Activated naive CD4-positive, alpha-beta T cell treated with anti-CD3 and anti-CD28 coated beads for 36 hours (primary cell): Measurements from ENCODE around the gene BPIFB2. TPM values are rescaled to one million over a fixed set of nuclear protein-coding genes. Genes with fewer than 3 reads are reported as not detected.

Experiments used
- CTCF ChIA-PET: fragments of 350-600 bp; sonication (Branson Sonifier 250); formaldehyde crosslinking; loops from one replicate; lab custom pipeline; 2021; ENCODE audit warnings: antibody characterized with exemption; lab: Charles Lee
- DNase-seq: peaks from one replicate; pipeline ENCODE4 v3.0.0-alpha.2; 2020
- H3K27ac Mint-ChIP-seq: one replicate; pipeline ENCODE4 v1.8.0; 2021; ENCODE audit warnings: mild to moderate bottlenecking, mixed read lengths
- H3K27me3 Mint-ChIP-seq: one replicate; pipeline ENCODE4 v1.8.0; 2021; ENCODE audit warnings: low read depth, mixed read lengths
- H3K36me3 Mint-ChIP-seq: one replicate; pipeline ENCODE4 v1.8.0; 2021; ENCODE audit warnings: low read depth, mixed read lengths
- H3K4me1 Mint-ChIP-seq: one replicate; pipeline ENCODE4 v1.8.0; 2021; ENCODE audit warnings: low read depth, mixed read lengths
- H3K4me3 Mint-ChIP-seq: one replicate; pipeline ENCODE4 v1.8.0; 2021; ENCODE audit warnings: mild to moderate bottlenecking, moderate library complexity, mixed read lengths
- H3K9me3 Mint-ChIP-seq: one replicate; pipeline ENCODE4 v1.8.0; 2021; ENCODE audit warnings: mixed read lengths
- intact Hi-C: fragments of 100-400 bp; cut with micrococcal nuclease; formaldehyde crosslinking; loops from one replicate; pipeline ENCODE4 v1.15.1; 2023
- total RNA-seq, 2 experiments: library from RNA; stranded (reverse); gene quantifications; one replicate each; pipeline ENCODE4 v1.2.3, GENCODE V29; 2021

The BPIFB2 gene
- total RNA-seq, 2 experiments from 2014 or later, result not detected

GRCh38 chr20:33030076-33030475, 22.6 kb downstream of the BPIFB2 start:
- intact Hi-C loops, result no loop called here
- peaks cover 2% of the 10 kb centered on the region for H3K9me3 Mint-ChIP-seq

GRCh38 chr20:33030569-33030968, 23.1 kb downstream of the BPIFB2 start:
- no peak overlapping the region for H3K4me3 Mint-ChIP-seq

More at GRCh38 chr20:33030076-33030475, 22.6 kb downstream of the BPIFB2 start:
- CTCF ChIA-PET, result no interaction called here
- DNase-seq, result no peak
- Mint-ChIP-seq H3K36me3 (no peaks in the 10 kb centered on the region), H3K27ac (no peak overlapping the region), H3K4me3 (no peak overlapping the region), H3K4me1 (no peaks in the 10 kb centered on the region), H3K27me3 (no peaks in the 10 kb centered on the region)

GRCh38 chr20:33031531-33031930, 24.0 kb downstream of the BPIFB2 start, which contains the start of gene BPIFB6:
Gene BPIFB6, plus strand, starts transcription at chr20:33031648. Its CDS starts 0 bp downstream, at chr20:33031648.
- no peak for DNase-seq
- Mint-ChIP-seq H3K4me1 (no peaks in the 10 kb centered on the region), H3K27me3 (no peaks in the 10 kb centered on the region), H3K27ac (no peak within 1 kb of the TSS), H3K4me3 (no peak within 1 kb of the TSS), H3K9me3 (peaks cover 2% of the 10 kb centered on the region), H3K36me3 (no peaks in the 10 kb centered on the region)
- CTCF ChIA-PET, result interaction anchor here (0.8 kb wide), 1 partner anchor 11 kb away, joined by 3 read pairs; no protein-coding TSS in a partner anchor
- intact Hi-C loops, result no loop called here

More at GRCh38 chr20:33030569-33030968, 23.1 kb downstream of the BPIFB2 start:
- no peak for DNase-seq
- no peak overlapping the region for H3K27ac Mint-ChIP-seq
- H3K27me3 Mint-ChIP-seq, result no peaks in the 10 kb centered on the region
- CTCF ChIA-PET, result no interaction called here
- H3K4me1 Mint-ChIP-seq, result no peaks in the 10 kb centered on the region
- intact Hi-C loops, result no loop called here
- H3K9me3 Mint-ChIP-seq, result peaks cover 2% of the 10 kb centered on the region
- H3K36me3 Mint-ChIP-seq, result no peaks in the 10 kb centered on the region

- Mint-ChIP-seq H3K27ac (no peak overlapping the region), H3K27me3 (no peaks in the 10 kb centered on the region), H3K9me3 (peaks cover 2% of the 10 kb centered on the region), H3K36me3 (no peaks in the 10 kb centered on the region), H3K4me1 (no peaks in the 10 kb centered on the region), H3K4me3 (no peak overlapping the region)
- CTCF ChIA-PET, result no interaction called here
- intact Hi-C loops, result no loop called here
- no peak for DNase-seq
These were observed 25.1 kb downstream of the BPIFB2 start for GRCh38 chr20:33032555-33032954.

GRCh38 chr20:33033381-33033780, 25.9 kb downstream of the BPIFB2 start:
- CTCF ChIA-PET, result no interaction called here
- no peak overlapping the region for H3K4me3 Mint-ChIP-seq
- peaks cover 2% of the 10 kb centered on the region for H3K9me3 Mint-ChIP-seq
- no peaks in the 10 kb centered on the region for H3K27me3 Mint-ChIP-seq
- H3K27ac Mint-ChIP-seq, result no peak overlapping the region
- H3K4me1 Mint-ChIP-seq, result no peaks in the 10 kb centered on the region
- no peak for DNase-seq
- intact Hi-C loops, result no loop called here
- H3K36me3 Mint-ChIP-seq, result no peaks in the 10 kb centered on the region

GRCh38 chr20:33034115-33034514, 26.6 kb downstream of the BPIFB2 start:
- Mint-ChIP-seq H3K36me3 (no peaks in the 10 kb centered on the region), H3K27ac (no peak overlapping the region), H3K9me3 (peaks cover 2% of the 10 kb centered on the region), H3K27me3 (no peaks in the 10 kb centered on the region), H3K4me1 (no peaks in the 10 kb centered on the region), H3K4me3 (no peak overlapping the region)
- CTCF ChIA-PET, result no interaction called here
- no peak for DNase-seq
- intact Hi-C loops, result no loop called here

- CTCF ChIA-PET, result no interaction called here
- Mint-ChIP-seq H3K4me1 (no peaks in the 10 kb centered on the region), H3K27ac (no peak overlapping the region)
These were observed 27.5 kb downstream of the BPIFB2 start for GRCh38 chr20:33034901-33035492.

GRCh38 chr20:33037456-33037855, 30.0 kb downstream of the BPIFB2 start:
- CTCF ChIA-PET, result no interaction called here
- intact Hi-C loops, result no loop called here
- Mint-ChIP-seq H3K4me3 (no peak overlapping the region), H3K27ac (no peak overlapping the region), H3K36me3 (no peaks in the 10 kb centered on the region), H3K27me3 (no peaks in the 10 kb centered on the region), H3K9me3 (peaks cover 2% of the 10 kb centered on the region), H3K4me1 (no peaks in the 10 kb centered on the region)
- DNase-seq, result no peak

More at GRCh38 chr20:33034901-33035492, 27.5 kb downstream of the BPIFB2 start:
- no peaks in the 10 kb centered on the region for H3K36me3 Mint-ChIP-seq
- intact Hi-C loops, result no loop called here
- peaks cover 2% of the 10 kb centered on the region for H3K9me3 Mint-ChIP-seq
- no peak for DNase-seq
- no peaks in the 10 kb centered on the region for H3K27me3 Mint-ChIP-seq
- no peak overlapping the region for H3K4me3 Mint-ChIP-seq

- no peaks in the 10 kb centered on the region for H3K36me3 Mint-ChIP-seq
- no peaks in the 10 kb centered on the region for H3K27me3 Mint-ChIP-seq
- H3K27ac Mint-ChIP-seq, result no peak overlapping the region
- H3K4me3 Mint-ChIP-seq, result no peak overlapping the region
- DNase-seq, result no peak
- intact Hi-C loops, result no loop called here
- CTCF ChIA-PET, result no interaction called here
- no peaks in the 10 kb centered on the region for H3K9me3 Mint-ChIP-seq
- no peaks in the 10 kb centered on the region for H3K4me1 Mint-ChIP-seq
These were observed 30.7 kb downstream of the BPIFB2 start for GRCh38 chr20:33038243-33038642.

- DNase-seq, result no peak
- no peak overlapping the region for H3K4me3 Mint-ChIP-seq
- no peak overlapping the region for H3K27ac Mint-ChIP-seq
- no peaks in the 10 kb centered on the region for H3K36me3 Mint-ChIP-seq
- intact Hi-C loops, result no loop called here
- no peaks in the 10 kb centered on the region for H3K4me1 Mint-ChIP-seq
- H3K9me3 Mint-ChIP-seq, result peaks cover 14% of the 10 kb centered on the region
- H3K27me3 Mint-ChIP-seq, result no peaks in the 10 kb centered on the region
- CTCF ChIA-PET, result interaction anchor here (0.9 to 1.2 kb wide), 4 partner anchors 9 to 264 kb away, joined by 3 to 4 read pairs (median 3); no protein-coding TSS in a partner anchor
These were observed 34.9 kb downstream of the BPIFB2 start for GRCh38 chr20:33042430-33042829.

- H3K36me3 Mint-ChIP-seq, result no peaks in the 10 kb centered on the region
- H3K4me3 Mint-ChIP-seq, result no peak overlapping the region
- no peak for DNase-seq
- no peaks in the 10 kb centered on the region for H3K27me3 Mint-ChIP-seq
- H3K4me1 Mint-ChIP-seq, result no peaks in the 10 kb centered on the region
- CTCF ChIA-PET, result interaction anchor here (0.6 to 1.1 kb wide), 3 partner anchors 9 to 141 kb away, joined by 3 to 4 read pairs (median 3); no protein-coding TSS in a partner anchor
- H3K9me3 Mint-ChIP-seq, result peaks cover 14% of the 10 kb centered on the region
- H3K27ac Mint-ChIP-seq, result no peak overlapping the region
- intact Hi-C loops, result no loop called here
These were observed 35.7 kb downstream of the BPIFB2 start for GRCh38 chr20:33042983-33043730.

- no peak overlapping the region for H3K4me3 Mint-ChIP-seq
- no peaks in the 10 kb centered on the region for H3K4me1 Mint-ChIP-seq
- no peak overlapping the region for H3K27ac Mint-ChIP-seq
- intact Hi-C loops, result no loop called here
- no peaks in the 10 kb centered on the region for H3K27me3 Mint-ChIP-seq
- DNase-seq, result no peak
- H3K36me3 Mint-ChIP-seq, result no peaks in the 10 kb centered on the region
- CTCF ChIA-PET, result interaction anchor here (0.6 kb wide), 1 partner anchor 23 kb away, joined by 3 read pairs; no protein-coding TSS in a partner anchor
- peaks cover 14% of the 10 kb centered on the region for H3K9me3 Mint-ChIP-seq
These were observed 36.3 kb downstream of the BPIFB2 start for GRCh38 chr20:33043731-33044181.
